Esophagus squamous epithelium (tissue), 4 donors: Measurements from ENCODE around the gene TSC1.

Experiments used
- POLR2A ChIP-seq, 4 donors: fragments of 450-650 bp; IDR thresholded peaks; one replicate each; pipeline ENCODE4 v1.6.1; 2017; ENCODE audit warnings: antibody characterized with exemption in 4 of 4, mild to moderate bottlenecking in 4 of 4, moderate library complexity in 3 of 4
- TF ChIP-seq, protein P1 (sequence below), 6 experiments: fragments of 450-650 bp in 4 of 6; fragments of 200-600 bp in 2 of 6; sonication (generic) in 2 of 6; IDR thresholded peaks; one replicate each; pipeline ENCODE4 v1.5.1; 2016 to 2019; ENCODE audit warnings: antibody characterized with exemption in 6 of 6, mild to moderate bottlenecking in 4 of 6, moderate library complexity in 4 of 6

- TF ChIP-seq, protein P1, sequence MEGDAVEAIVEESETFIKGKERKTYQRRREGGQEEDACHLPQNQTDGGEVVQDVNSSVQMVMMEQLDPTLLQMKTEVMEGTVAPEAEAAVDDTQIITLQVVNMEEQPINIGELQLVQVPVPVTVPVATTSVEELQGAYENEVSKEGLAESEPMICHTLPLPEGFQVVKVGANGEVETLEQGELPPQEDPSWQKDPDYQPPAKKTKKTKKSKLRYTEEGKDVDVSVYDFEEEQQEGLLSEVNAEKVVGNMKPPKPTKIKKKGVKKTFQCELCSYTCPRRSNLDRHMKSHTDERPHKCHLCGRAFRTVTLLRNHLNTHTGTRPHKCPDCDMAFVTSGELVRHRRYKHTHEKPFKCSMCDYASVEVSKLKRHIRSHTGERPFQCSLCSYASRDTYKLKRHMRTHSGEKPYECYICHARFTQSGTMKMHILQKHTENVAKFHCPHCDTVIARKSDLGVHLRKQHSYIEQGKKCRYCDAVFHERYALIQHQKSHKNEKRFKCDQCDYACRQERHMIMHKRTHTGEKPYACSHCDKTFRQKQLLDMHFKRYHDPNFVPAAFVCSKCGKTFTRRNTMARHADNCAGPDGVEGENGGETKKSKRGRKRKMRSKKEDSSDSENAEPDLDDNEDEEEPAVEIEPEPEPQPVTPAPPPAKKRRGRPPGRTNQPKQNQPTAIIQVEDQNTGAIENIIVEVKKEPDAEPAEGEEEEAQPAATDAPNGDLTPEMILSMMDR (IDR thresholded peaks at IDR 0.05) = no peak
- no peak for TF ChIP-seq POLR2A (IDR thresholded peaks at IDR 0.05)
Observed at GRCh38 chr9:132965478-132965877, 21.1 kb upstream of the TSC1 start.
